H9 (cell line): ENCODE data around the gene COL5A2. TPM values are rescaled to one million over a fixed set of nuclear protein-coding genes. Genes with fewer than 3 reads are reported as not detected.

Experiments used
- DNase-seq: peaks from one replicate; pipeline ENCODE4 v3.0.0-alpha.2; 2017
- H2AFZ ChIP-seq: one replicate; pipeline ENCODE4 v1.6.1; 2013; ENCODE audit warnings: mild to moderate bottlenecking, low read length, control low read depth, moderate library complexity
- H2AK5ac ChIP-seq: 2 replicates; pipeline ENCODE4 v1.6.1; 2013; ENCODE audit warnings: low read length, control low read depth, mixed read lengths; ENCODE audit not compliant: insufficient read length
- H2BK120ac ChIP-seq: one replicate; pipeline ENCODE4 v1.6.1; 2013; ENCODE audit warnings: low read depth, mild to moderate bottlenecking, low read length, control low read depth, inconsistent platforms; ENCODE audit not compliant: poor library complexity, severe bottlenecking
- H2BK12ac ChIP-seq: 2 replicates; pipeline ENCODE4 v1.6.1; 2013; ENCODE audit warnings: low read length, control low read depth, mixed read lengths, low read depth; ENCODE audit not compliant: insufficient read length
- H2BK15ac ChIP-seq: 2 replicates; pipeline ENCODE4 v1.6.1; 2013; ENCODE audit warnings: low read depth, low read length, control low read depth
- H2BK20ac ChIP-seq: one replicate; pipeline ENCODE4 v1.6.1; 2013; ENCODE audit warnings: low read depth, mild to moderate bottlenecking, low read length, control low read depth, inconsistent platforms; ENCODE audit not compliant: poor library complexity, severe bottlenecking
- H2BK5ac ChIP-seq: 2 replicates; pipeline ENCODE4 v1.6.1; 2013; ENCODE audit warnings: low read length, control low read depth, mixed read lengths; ENCODE audit not compliant: insufficient read length
- H3K14ac ChIP-seq: 2 replicates; pipeline ENCODE4 v1.6.1; 2013; ENCODE audit warnings: low read length, control low read depth; ENCODE audit not compliant: insufficient read depth
- H3K18ac ChIP-seq: 2 replicates; pipeline ENCODE4 v1.6.1; 2013; ENCODE audit warnings: low read depth, mild to moderate bottlenecking, mixed read lengths, low read length, control low read depth; ENCODE audit not compliant: insufficient read length
- H3K23ac ChIP-seq: 2 replicates; pipeline ENCODE4 v1.6.1; 2013; ENCODE audit warnings: low read length, control low read depth, mixed read lengths, low read depth; ENCODE audit not compliant: insufficient read length
- H3K23me2 ChIP-seq: 2 replicates; pipeline ENCODE4 v1.6.1; 2013; ENCODE audit warnings: low read depth, mild to moderate bottlenecking, mixed read lengths, low read length, control low read depth; ENCODE audit not compliant: insufficient read length, poor library complexity, severe bottlenecking
- H3K27ac ChIP-seq: 2 replicates; pipeline ENCODE4 v1.5.1; 2013; ENCODE audit warnings: low read length, control low read depth, mixed read lengths, low read depth; ENCODE audit not compliant: insufficient read length
- H3K27me3 ChIP-seq: 2 replicates; pipeline ENCODE4 v1.6.1; 2013; ENCODE audit warnings: low read length, control low read depth, inconsistent platforms; ENCODE audit not compliant: insufficient read depth
- H3K4ac ChIP-seq: 2 replicates; pipeline ENCODE4 v1.6.1; 2013; ENCODE audit warnings: low read depth, mild to moderate bottlenecking, control low read depth, inconsistent platforms, low read length, moderate library complexity
- H3K4me1 ChIP-seq: 2 replicates; pipeline ENCODE4 v1.6.1; 2013; ENCODE audit warnings: low read length, control low read depth, inconsistent platforms; ENCODE audit not compliant: insufficient read depth
- H3K4me2 ChIP-seq: 2 replicates; pipeline ENCODE4 v1.6.1; 2013; ENCODE audit warnings: low read length, control low read depth, mixed read lengths; ENCODE audit not compliant: insufficient read length, insufficient read depth
- H3K56ac ChIP-seq: 2 replicates; pipeline ENCODE4 v1.6.1; 2013; ENCODE audit warnings: low read depth, mild to moderate bottlenecking, mixed read lengths, low read length, control low read depth; ENCODE audit not compliant: insufficient read length
- H3K79me1 ChIP-seq: 2 replicates; pipeline ENCODE4 v1.6.1; 2013; ENCODE audit warnings: low read depth, mild to moderate bottlenecking, moderate library complexity, low read length, control low read depth, inconsistent platforms; ENCODE audit not compliant: insufficient read depth, poor library complexity, severe bottlenecking
- H3K79me2 ChIP-seq: 2 replicates; pipeline ENCODE4 v1.6.1; 2013; ENCODE audit warnings: low read length, control low read depth, inconsistent platforms; ENCODE audit not compliant: insufficient read depth
- H3K9ac ChIP-seq: 2 replicates; pipeline ENCODE4 v1.6.1; 2013; ENCODE audit warnings: low read length, control low read depth, mixed read lengths; ENCODE audit not compliant: insufficient read length; ENCODE audit errors: extremely low read depth
- H3K9me3 ChIP-seq: one replicate; pipeline ENCODE4 v1.6.1; 2013; ENCODE audit warnings: low read depth, low read length, inconsistent platforms; ENCODE audit not compliant: control insufficient read depth
- H3T11ph ChIP-seq: one replicate; pipeline ENCODE4 v1.6.1; 2013; ENCODE audit warnings: mild to moderate bottlenecking, low read length, control low read depth, inconsistent platforms
- H4K20me1 ChIP-seq: one replicate; pipeline ENCODE4 v1.6.1; 2013; ENCODE audit not compliant: control insufficient read depth, insufficient read length, insufficient read depth
- H4K5ac ChIP-seq: 2 replicates; pipeline ENCODE4 v1.6.1; 2013; ENCODE audit warnings: low read depth, mild to moderate bottlenecking, mixed read lengths, low read length, control low read depth; ENCODE audit not compliant: insufficient read length
- H4K8ac ChIP-seq: replicated peaks from 2 replicates; pipeline ENCODE4 v1.6.1; 2013; ENCODE audit warnings: low read length, control low read depth, mixed read lengths, low read depth; ENCODE audit not compliant: insufficient read length
- H4K91ac ChIP-seq: 2 replicates; pipeline ENCODE4 v1.6.1; 2013; ENCODE audit warnings: low read depth, mild to moderate bottlenecking, moderate library complexity, mixed read lengths, low read length, control low read depth; ENCODE audit not compliant: insufficient read length
- H3K27ac Mint-ChIP-seq, 3 experiments: 2 replicates in 2 of 3; 3 replicates in 1 of 3; pipeline ENCODE4 v1.8.0; 2020 to 2021; ENCODE audit warnings: mixed read lengths in 3 of 3, mild to moderate bottlenecking in 1 of 3, moderate library complexity in 1 of 3
- H3K27me3 Mint-ChIP-seq: 2 replicates; pipeline ENCODE4 v1.8.0; 2021; ENCODE audit warnings: low read depth, mild to moderate bottlenecking, moderate library complexity, mixed read lengths
- H3K36me3 Mint-ChIP-seq, 3 experiments: 2 replicates in 2 of 3; 3 replicates in 1 of 3; pipeline ENCODE4 v1.8.0; 2020 to 2021; ENCODE audit warnings: low read depth in 3 of 3, mixed read lengths in 3 of 3; ENCODE audit not compliant: insufficient read depth in 1 of 3
- H3K4me1 Mint-ChIP-seq, 2 experiments: 2 replicates each; pipeline ENCODE4 v1.8.0; 2020; ENCODE audit warnings: mixed read lengths in 2 of 2
- H3K4me3 Mint-ChIP-seq, 2 experiments: 2 replicates in 1 of 2; 3 replicates in 1 of 2; pipeline ENCODE4 v1.8.0; 2020 to 2021; ENCODE audit warnings: mild to moderate bottlenecking in 2 of 2, mixed read lengths in 2 of 2, moderate library complexity in 1 of 2
- H3K9me3 Mint-ChIP-seq, 2 experiments: 2 replicates in 1 of 2; 3 replicates in 1 of 2; pipeline ENCODE4 v1.8.0; 2020; ENCODE audit warnings: mild to moderate bottlenecking in 2 of 2, mixed read lengths in 2 of 2, moderate library complexity in 1 of 2
- CTCF ChIP-seq: fragments of 200-600 bp; sonication (generic); conservative IDR thresholded peaks from 3 replicates; pipeline ENCODE4 v1.8.0; 2021; ENCODE audit warnings: antibody characterized with exemption, mild to moderate bottlenecking
- WGBS: extraction: QIAGEN DNeasy Blood & Tissue Kit; methylation state at CpG from one replicate; pipeline ENCODE4 v1.1.7; 2013; ENCODE audit warnings: missing lambda C conversion rate, low lambda C conversion rate, mixed read lengths; ENCODE audit not compliant: insufficient read length; ENCODE audit errors: extremely low coverage; 5-methylcytosine and 5-hydroxymethylcytosine counted together
- microRNA-seq: library from miRNA; unstranded; fragments of <30 nt; microRNA quantifications from one replicate; pipeline ENCODE4, GENCODE V29; 2020; ENCODE audit warnings: borderline microRNAs expressed
- total RNA-seq: library from RNA; stranded (reverse); gene quantifications from 2 replicates; pipeline ENCODE4 v1.2.1, GENCODE V29; 2021

Gene COL5A2
- total RNA-seq, 1 experiment from 2014 or later: 10.5 TPM

DNA sequence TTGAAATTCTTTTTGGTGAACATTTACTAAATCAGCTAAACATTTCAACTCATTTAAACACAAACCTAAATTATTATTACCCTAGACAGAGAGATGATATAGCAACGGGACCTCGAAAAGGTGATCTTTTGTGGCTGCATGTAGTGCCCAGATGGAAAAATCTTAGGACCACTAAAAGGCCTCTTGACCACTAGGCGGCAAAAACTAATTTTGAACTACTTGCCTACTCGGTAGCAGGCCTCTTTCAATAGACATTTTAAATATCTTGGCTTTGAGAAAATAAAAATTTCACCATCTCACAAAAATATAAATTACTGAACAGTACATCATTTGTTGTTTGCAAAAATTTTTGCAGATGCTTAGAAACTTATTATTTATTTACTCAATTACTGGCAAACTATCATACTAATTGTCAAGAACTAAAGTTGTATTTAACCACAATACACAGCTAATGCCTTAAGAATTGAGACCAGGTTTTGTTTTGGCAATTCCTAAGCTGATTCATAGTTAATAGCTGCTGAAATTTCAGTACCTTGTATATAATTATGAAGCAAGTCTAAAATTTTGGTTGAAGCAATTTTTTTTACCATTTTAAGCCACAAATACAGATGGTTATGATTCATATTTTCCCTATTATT, 196.0 kb downstream of the COL5A2 start:
- H3K27ac ChIP-seq: no peak overlapping the region
- H2BK5ac ChIP-seq: no peak overlapping the region
- no peaks in the 10 kb centered on the region for H4K20me1 ChIP-seq
- no peak overlapping the region for H2BK15ac ChIP-seq
- H3K79me2 ChIP-seq: no peaks in the 10 kb centered on the region
- H2BK12ac ChIP-seq: no peak overlapping the region
- no peaks in the 10 kb centered on the region for H3K4me1 ChIP-seq
- H3K9ac ChIP-seq: no peak overlapping the region
- no peak overlapping the region for H3K18ac ChIP-seq
- H3T11ph ChIP-seq: no peak overlapping the region
- H3K4me3 Mint-ChIP-seq: no peak overlapping the region
- no peak overlapping the region for H3K4me2 ChIP-seq
- WGBS: no CpG with 5 or more reads among the region's 4 CpGs
- no peaks in the 10 kb centered on the region for H3K9me3 Mint-ChIP-seq
- H4K91ac ChIP-seq: no peak overlapping the region
- DNase-seq: no peak
- no peak overlapping the region for H3K56ac ChIP-seq
- no peaks in the 10 kb centered on the region for H3K27me3 Mint-ChIP-seq
- H3K4ac ChIP-seq: no peak overlapping the region
- no peak overlapping the region for H4K5ac ChIP-seq
- H2AFZ ChIP-seq: no peak overlapping the region
- H3K23ac ChIP-seq: no peak overlapping the region
- no peaks in the 10 kb centered on the region for H3K36me3 Mint-ChIP-seq
- no peak overlapping the region for H2BK20ac ChIP-seq
- H3K79me1 ChIP-seq: no peaks in the 10 kb centered on the region
- no peaks in the 10 kb centered on the region for H3K4me1 Mint-ChIP-seq
- H2AK5ac ChIP-seq: no peak overlapping the region
- no peaks in the 10 kb centered on the region for H3K27me3 ChIP-seq
- no peaks in the 10 kb centered on the region for H3K23me2 ChIP-seq
- no peak overlapping the region for H2BK120ac ChIP-seq
- no peak overlapping the region for H4K8ac ChIP-seq
- no peaks in the 10 kb centered on the region for H3K9me3 ChIP-seq
- H3K27ac Mint-ChIP-seq: no peak overlapping the region
- TF ChIP-seq CTCF: peak; percentile 65
- no peak overlapping the region for H3K14ac ChIP-seq

Small RNAs within 50 kb of the gene (microRNA-seq; reads per million reads assigned to microRNA genes)
- gene MIR3129 (0.58 reads per million), gene MIR3606 (not detected)

Other genes with a start within 250 kb of the COL5A2 start
- gene COL3A1, start 205.4 kb downstream of the COL5A2 start, total RNA-seq: not detected in 2 replicates